Calu3 (cell line): ENCODE measurements around the gene CHN2. TPM values are rescaled to one million over a fixed set of nuclear protein-coding genes. Genes with fewer than 3 reads are reported as not detected.

Source experiments
- BruUV-seq: library from RNA; stranded (reverse); fragments of 400-500 nt; replicated peaks from 2 replicates; lab custom pipeline; 2021; lab: Mats Ljungman, UMichigan
- CTCF ChIA-PET: fragments of 300-600 bp; sonication (Branson Sonifier 250); formaldehyde crosslinking; loops from one replicate; lab custom pipeline; 2022; ENCODE audit warnings: antibody characterized with exemption; lab: Charles Lee
- DNase-seq: peaks from one replicate; pipeline ENCODE4 v3.0.0; 2022
- H3K27ac Mint-ChIP-seq: one replicate; pipeline ENCODE4 v1.8.0; 2022; ENCODE audit warnings: mixed read lengths; ENCODE audit not compliant: unreplicated experiment
- H3K27me3 Mint-ChIP-seq: one replicate; pipeline ENCODE4 v1.8.0; 2022; ENCODE audit warnings: mixed read lengths; ENCODE audit not compliant: unreplicated experiment
- H3K36me3 Mint-ChIP-seq: one replicate; pipeline ENCODE4 v1.8.0; 2022; ENCODE audit warnings: mild to moderate bottlenecking, moderate library complexity, mixed read lengths; ENCODE audit not compliant: insufficient read depth, unreplicated experiment
- H3K4me1 Mint-ChIP-seq: one replicate; pipeline ENCODE4 v1.8.0; 2022; ENCODE audit warnings: mild to moderate bottlenecking, low read depth, mixed read lengths; ENCODE audit not compliant: unreplicated experiment
- H3K4me3 Mint-ChIP-seq: one replicate; pipeline ENCODE4 v1.8.0; 2022; ENCODE audit warnings: mild to moderate bottlenecking, low read depth, moderate library complexity, mixed read lengths; ENCODE audit not compliant: unreplicated experiment
- H3K9me3 Mint-ChIP-seq: one replicate; pipeline ENCODE4 v1.8.0; 2022; ENCODE audit warnings: low read depth, mixed read lengths; ENCODE audit not compliant: unreplicated experiment
- intact Hi-C: fragments of 100-400 bp; cut with micrococcal nuclease; formaldehyde crosslinking; loops from one replicate; pipeline ENCODE4 v1.10.0; 2022; ENCODE audit not compliant: unreplicated experiment
- total RNA-seq: library from RNA; stranded (reverse); gene quantifications from 2 replicates; pipeline ENCODE4 v1.2.3, GENCODE V29; 2022
- TF ChIP-seq, protein P1 (sequence below): fragments of 200-600 bp; IDR thresholded peaks from one replicate; pipeline ENCODE4 v1.8.0; 2022; ENCODE audit warnings: antibody characterized with exemption; ENCODE audit not compliant: unreplicated experiment

CHN2 gene
- total RNA-seq, 1 experiment from 2014 or later = 12.4 TPM

DNA sequence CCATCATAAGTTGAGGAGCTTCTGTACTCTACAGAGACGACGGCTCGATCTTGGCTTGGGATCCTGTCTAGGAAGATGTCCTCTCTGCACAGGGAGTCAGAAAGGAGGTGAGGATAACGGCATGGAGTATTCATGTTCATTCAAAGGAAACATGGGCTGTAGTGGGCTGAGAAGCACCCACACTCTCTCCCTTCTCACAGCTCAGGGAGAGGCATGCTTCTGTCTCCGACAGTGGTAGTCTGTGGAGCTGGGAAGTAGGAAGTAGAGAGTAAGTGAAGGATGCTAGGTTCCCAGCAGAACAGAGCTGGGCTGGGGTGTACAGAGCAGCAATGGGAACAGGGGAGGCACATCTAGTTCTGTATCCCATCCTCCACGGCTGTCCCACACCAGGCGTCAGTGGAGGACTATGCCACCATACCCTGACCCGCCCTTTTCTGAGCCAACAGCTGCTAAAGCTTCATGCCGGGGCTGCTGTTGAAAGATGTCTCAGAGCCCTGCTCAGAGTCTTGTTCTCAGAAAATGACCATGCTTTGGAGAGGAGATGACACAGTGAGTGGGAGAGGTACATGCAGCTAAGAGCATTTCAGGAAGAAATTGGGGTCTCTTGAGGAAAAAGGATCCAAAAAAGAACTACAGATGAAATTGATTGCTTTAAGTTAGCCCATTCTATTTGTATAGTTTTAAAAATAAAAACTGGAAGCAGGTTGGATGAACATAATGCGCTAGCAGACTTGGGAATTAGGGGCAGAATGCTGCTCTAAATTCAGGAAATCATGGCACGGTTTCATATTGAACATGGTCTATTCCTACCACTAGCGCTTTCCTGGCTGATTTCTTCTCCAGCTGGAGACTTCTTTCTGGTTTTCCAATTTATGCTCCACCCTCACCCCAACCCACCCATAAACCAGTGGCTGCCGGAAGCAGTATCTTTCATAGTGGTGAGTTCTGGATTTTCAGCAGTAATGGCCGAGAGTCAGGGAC, 138.6 kb downstream of the CHN2 start:
- Mint-ChIP-seq H3K27ac (no peak overlapping the region), H3K27me3 (peaks cover 13% of the 10 kb centered on the region), H3K4me1 (no peaks in the 10 kb centered on the region), H3K4me3 (no peak overlapping the region), H3K36me3 (no peaks in the 10 kb centered on the region), H3K9me3 (no peaks in the 10 kb centered on the region)
- no TSS peak for BruUV-seq
- no peak for DNase-seq
- intact Hi-C loops = no loop called here
- TF ChIP-seq, protein P1, sequence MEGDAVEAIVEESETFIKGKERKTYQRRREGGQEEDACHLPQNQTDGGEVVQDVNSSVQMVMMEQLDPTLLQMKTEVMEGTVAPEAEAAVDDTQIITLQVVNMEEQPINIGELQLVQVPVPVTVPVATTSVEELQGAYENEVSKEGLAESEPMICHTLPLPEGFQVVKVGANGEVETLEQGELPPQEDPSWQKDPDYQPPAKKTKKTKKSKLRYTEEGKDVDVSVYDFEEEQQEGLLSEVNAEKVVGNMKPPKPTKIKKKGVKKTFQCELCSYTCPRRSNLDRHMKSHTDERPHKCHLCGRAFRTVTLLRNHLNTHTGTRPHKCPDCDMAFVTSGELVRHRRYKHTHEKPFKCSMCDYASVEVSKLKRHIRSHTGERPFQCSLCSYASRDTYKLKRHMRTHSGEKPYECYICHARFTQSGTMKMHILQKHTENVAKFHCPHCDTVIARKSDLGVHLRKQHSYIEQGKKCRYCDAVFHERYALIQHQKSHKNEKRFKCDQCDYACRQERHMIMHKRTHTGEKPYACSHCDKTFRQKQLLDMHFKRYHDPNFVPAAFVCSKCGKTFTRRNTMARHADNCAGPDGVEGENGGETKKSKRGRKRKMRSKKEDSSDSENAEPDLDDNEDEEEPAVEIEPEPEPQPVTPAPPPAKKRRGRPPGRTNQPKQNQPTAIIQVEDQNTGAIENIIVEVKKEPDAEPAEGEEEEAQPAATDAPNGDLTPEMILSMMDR = no peak
- CTCF ChIA-PET = interaction anchor here (0.5 kb wide), 1 partner anchor 1236 kb away, joined by 4 read pairs; no protein-coding TSS in a partner anchor

DNA sequence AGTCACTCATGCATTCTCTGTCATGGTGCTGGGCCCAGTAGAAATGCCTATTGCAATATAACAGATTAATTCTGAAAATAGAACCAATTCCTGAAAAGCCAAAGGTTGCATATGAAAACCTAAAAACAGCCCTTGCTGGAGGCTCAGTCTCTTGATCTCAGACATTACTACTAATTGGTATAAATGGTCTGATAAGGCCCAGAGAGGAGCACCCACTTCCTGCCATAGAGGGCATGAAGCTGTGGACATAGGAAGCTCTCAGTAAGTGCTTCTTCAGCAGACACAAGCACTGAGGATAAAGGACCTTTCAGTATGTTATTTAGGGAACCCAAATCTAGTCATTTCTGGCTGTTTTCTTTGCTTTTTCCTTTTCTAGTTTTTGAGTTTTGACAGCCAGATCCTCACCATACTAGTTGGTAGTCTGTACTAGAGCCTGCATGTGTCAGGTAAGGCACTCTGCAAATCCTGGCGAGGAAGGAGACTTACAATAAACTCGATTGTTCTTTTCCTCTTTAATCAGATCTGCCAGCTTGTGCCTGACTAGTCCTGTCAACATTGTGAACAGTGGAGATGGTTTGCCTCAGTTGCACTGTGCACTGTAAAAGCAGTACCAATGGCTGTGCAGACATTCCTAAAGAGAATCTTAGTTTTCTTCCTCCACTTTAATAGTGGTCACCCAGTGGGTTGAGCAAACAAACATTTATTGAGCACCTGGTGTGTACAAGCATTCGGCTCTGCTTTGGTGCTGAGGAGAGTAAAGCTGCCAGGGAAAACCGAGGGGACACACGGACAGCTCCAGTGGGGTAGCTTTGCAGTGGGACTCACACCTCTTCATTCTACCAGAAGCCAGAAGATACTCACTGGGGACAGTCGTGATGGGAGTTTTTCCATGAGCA, 140.9 kb downstream of the CHN2 start:
- CTCF ChIA-PET = no interaction called here
- Mint-ChIP-seq H3K9me3 (no peaks in the 10 kb centered on the region), H3K27me3 (peaks cover 13% of the 10 kb centered on the region), H3K27ac (no peak overlapping the region), H3K4me1 (no peaks in the 10 kb centered on the region), H3K36me3 (no peaks in the 10 kb centered on the region), H3K4me3 (no peak overlapping the region)
- TF ChIP-seq, protein P1 = no peak
- DNase-seq = no peak
- BruUV-seq = no TSS peak
- intact Hi-C loops = no loop called here

DNA sequence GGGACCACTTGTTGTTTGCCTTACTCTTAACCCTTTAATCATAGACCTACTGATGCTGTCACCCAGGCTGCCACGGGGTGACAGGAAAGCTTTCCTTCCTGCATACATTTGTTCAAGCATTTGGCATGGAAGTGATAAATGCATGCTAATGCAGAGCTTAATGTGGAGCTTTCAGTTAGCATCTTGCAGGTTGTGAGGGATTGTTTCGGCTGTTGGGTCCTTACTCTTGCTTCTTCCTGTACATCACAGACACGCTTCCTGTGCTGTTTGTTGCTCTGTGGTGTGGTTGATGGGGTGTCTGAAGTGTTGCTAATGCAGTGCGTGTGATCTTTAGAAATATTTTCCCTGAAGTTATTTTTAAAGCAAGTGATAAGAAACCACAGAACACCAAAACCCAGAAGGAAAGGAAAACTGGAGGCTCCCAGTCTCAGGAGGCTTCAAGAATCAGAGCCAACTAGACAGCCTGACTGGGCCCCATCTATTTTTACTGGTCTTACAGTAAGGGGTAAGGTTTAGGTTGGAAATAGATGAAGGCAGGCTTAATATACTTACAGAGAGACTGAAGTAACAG, 143.1 kb downstream of the CHN2 start:
- TF ChIP-seq, protein P1 = no peak
- Mint-ChIP-seq H3K36me3 (no peaks in the 10 kb centered on the region), H3K27me3 (peaks cover 8% of the 10 kb centered on the region), H3K9me3 (no peaks in the 10 kb centered on the region), H3K4me3 (no peak overlapping the region), H3K27ac (no peak overlapping the region), H3K4me1 (no peaks in the 10 kb centered on the region)
- CTCF ChIA-PET = no interaction called here
- DNase-seq = no peak
- BruUV-seq = no TSS peak
- intact Hi-C loops = no loop called here

DNA sequence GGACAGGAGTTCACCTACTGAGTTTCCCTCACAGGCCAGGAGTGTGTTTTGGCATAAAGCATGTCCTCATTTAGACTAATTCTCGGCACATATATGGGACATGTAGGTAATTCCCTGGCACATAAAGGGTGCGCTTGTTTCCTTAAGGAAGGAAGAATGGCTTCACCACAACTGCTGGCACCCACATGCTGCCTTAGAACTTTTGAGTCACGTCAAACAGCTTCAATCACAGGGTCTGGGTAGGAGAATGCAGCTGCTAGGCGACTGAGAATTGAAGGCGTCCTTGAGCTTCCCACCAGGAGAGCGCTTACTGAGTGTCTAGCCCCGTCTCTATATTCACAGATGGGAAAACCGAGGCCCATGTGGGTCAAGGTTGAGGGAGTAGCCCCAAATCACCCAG, 146.1 kb downstream of the CHN2 start:
- Mint-ChIP-seq H3K9me3 (no peaks in the 10 kb centered on the region), H3K36me3 (no peaks in the 10 kb centered on the region), H3K27me3 (no peaks in the 10 kb centered on the region), H3K4me3 (no peak overlapping the region), H3K4me1 (no peaks in the 10 kb centered on the region), H3K27ac (no peak overlapping the region)
- intact Hi-C loops = no loop called here
- no TSS peak for BruUV-seq
- TF ChIP-seq, protein P1 = no peak
- no peak for DNase-seq
- CTCF ChIA-PET = interaction anchor here (1.3 kb wide), 1 partner anchor 151 kb away, joined by 3 read pairs; no protein-coding TSS in a partner anchor
